HCT116 (cell line): Measurements from ENCODE around the gene LIN54.

Experiments
- ELF1 ChIP-seq: IDR thresholded peaks from 2 replicates; pipeline ENCODE4 v1.6.1; 2012; ENCODE audit warnings: low read depth, borderline replicate concordance
- FOSL1 ChIP-seq: IDR thresholded peaks from 2 replicates; pipeline ENCODE4 v1.6.1; 2012; ENCODE audit warnings: low read depth
- JUND ChIP-seq: IDR thresholded peaks from 2 replicates; pipeline ENCODE4 v1.6.1; 2012
- POLR2A ChIP-seq: IDR thresholded peaks from 2 replicates; pipeline ENCODE4 v1.7.0; 2011; ENCODE audit warnings: borderline replicate concordance; ENCODE audit not compliant: insufficient read depth, insufficient read length; ENCODE audit errors: extremely low read depth
- POLR2AphosphoS5 ChIP-seq: IDR thresholded peaks from 2 replicates; pipeline ENCODE4 v1.6.1; 2011; ENCODE audit warnings: mild to moderate bottlenecking, low read depth, low read length, moderate library complexity
- RAD21 ChIP-seq: IDR thresholded peaks from 2 replicates; pipeline ENCODE4 v1.6.1; 2012; ENCODE audit warnings: low read depth, mild to moderate bottlenecking
- TF ChIP-seq, protein P1 (sequence below), 3 experiments: fragments of 200-600 bp in 1 of 3; sonication (generic) in 1 of 3; IDR thresholded peaks in 2 of 3; conservative IDR thresholded peaks in 1 of 3; 2 replicates each; pipeline ENCODE4 v1.5.1; 2012 to 2017; ENCODE audit warnings: low read depth in 2 of 3, low read length in 2 of 3, antibody characterized with exemption in 1 of 3, borderline replicate concordance in 1 of 3, control low read depth in 1 of 3, mild to moderate bottlenecking in 1 of 3, mixed read lengths in 1 of 3, mixed run types in 1 of 3, moderate library complexity in 1 of 3; ENCODE audit not compliant: insufficient read depth in 1 of 3
- TF ChIP-seq, protein P2 (sequence below): IDR thresholded peaks from 2 replicates; pipeline ENCODE4 v1.6.1; 2012

DNA sequence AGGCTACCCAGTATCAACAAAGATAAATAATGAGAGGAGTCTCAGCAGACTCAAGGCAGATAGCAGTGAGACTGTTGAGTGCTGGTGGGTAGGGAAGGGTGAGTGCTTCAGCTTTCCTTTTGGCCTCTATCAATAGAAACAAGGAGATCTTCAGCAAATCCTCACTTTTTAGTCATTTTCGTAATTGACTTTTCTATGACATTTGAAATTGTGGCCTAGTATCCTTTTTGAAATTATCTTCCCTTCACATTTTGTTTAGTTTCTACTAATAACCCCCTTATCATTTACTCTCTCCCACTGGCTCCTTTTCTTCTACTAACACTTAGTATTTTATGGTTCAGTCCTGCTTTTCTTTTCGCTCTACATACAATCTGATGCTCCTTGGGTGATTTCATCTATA lies 44.9 kb downstream of the LIN54 start:
- TF ChIP-seq, protein P1, sequence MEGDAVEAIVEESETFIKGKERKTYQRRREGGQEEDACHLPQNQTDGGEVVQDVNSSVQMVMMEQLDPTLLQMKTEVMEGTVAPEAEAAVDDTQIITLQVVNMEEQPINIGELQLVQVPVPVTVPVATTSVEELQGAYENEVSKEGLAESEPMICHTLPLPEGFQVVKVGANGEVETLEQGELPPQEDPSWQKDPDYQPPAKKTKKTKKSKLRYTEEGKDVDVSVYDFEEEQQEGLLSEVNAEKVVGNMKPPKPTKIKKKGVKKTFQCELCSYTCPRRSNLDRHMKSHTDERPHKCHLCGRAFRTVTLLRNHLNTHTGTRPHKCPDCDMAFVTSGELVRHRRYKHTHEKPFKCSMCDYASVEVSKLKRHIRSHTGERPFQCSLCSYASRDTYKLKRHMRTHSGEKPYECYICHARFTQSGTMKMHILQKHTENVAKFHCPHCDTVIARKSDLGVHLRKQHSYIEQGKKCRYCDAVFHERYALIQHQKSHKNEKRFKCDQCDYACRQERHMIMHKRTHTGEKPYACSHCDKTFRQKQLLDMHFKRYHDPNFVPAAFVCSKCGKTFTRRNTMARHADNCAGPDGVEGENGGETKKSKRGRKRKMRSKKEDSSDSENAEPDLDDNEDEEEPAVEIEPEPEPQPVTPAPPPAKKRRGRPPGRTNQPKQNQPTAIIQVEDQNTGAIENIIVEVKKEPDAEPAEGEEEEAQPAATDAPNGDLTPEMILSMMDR (IDR thresholded peaks at IDR 0.05 in 2 of 3, conservative IDR thresholded peaks at IDR 0.05 in 1 of 3; ENCODE audit: borderline replicate concordance in 1 of 3, insufficient read depth in 1 of 3, low read depth in 2 of 3, low read length in 2 of 3), result no peak
- TF ChIP-seq POLR2A, result no peak
- TF ChIP-seq ELF1, result no peak
- TF ChIP-seq JUND, result no peak
- TF ChIP-seq RAD21, result no peak
- TF ChIP-seq, protein P2, sequence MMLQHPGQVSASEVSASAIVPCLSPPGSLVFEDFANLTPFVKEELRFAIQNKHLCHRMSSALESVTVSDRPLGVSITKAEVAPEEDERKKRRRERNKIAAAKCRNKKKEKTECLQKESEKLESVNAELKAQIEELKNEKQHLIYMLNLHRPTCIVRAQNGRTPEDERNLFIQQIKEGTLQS, result no peak
- TF ChIP-seq FOSL1, result no peak
- TF ChIP-seq POLR2AphosphoS5, result no peak
